Adrenal gland (tissue), 5 donors: ENCODE results near the gene ABCC6.

Experiments used
- CTCF ChIP-seq, 6 experiments: fragments of 450-650 bp in 4 of 6; fragments of 200-600 bp in 2 of 6; sonication (generic) in 1 of 6; IDR thresholded peaks; 1 replicate in 5 of 6; 2 replicates in 1 of 6; pipeline versions ENCODE4 v1.5.1 to v1.8.0; 2016 to 2021; ENCODE audit warnings: antibody characterized with exemption in 6 of 6, mild to moderate bottlenecking in 2 of 6, moderate library complexity in 1 of 6
- POLR2A ChIP-seq, 2 donors: fragments of 450-650 bp; IDR thresholded peaks; one replicate each; pipeline ENCODE4 v1.6.1; 2017; ENCODE audit warnings: antibody characterized with exemption in 2 of 2, mild to moderate bottlenecking in 2 of 2, moderate library complexity in 1 of 2
- donor health status: DM: no; HTN: no; CAD: no.

GRCh38 chr16:16182918-16183317 lies 40.4 kb downstream of the ABCC6 start:
- TF ChIP-seq POLR2A (IDR thresholded peaks at IDR 0.05) (no peak), CTCF (IDR thresholded peaks at IDR 0.05) (no peak)
